Activated B cell treated with CpG ODN at 0.5 μM for 24 hours (primary cell): ENCODE data around the gene TM9SF4. TPM values are rescaled to one million over a fixed set of nuclear protein-coding genes. Genes with fewer than 3 reads are reported as not detected.

ENCODE experiments used
- ATAC-seq: fragments of 200-7000 bp; cut with Tn5 transposase; one replicate; pipeline ENCODE4 v1.10.0; 2021; ENCODE audit warnings: low read depth, mild to moderate bottlenecking, moderate library complexity
- CTCF ChIA-PET: fragments of 350-600 bp; sonication (Branson Sonifier 250); formaldehyde crosslinking; loops from one replicate; lab custom pipeline; 2021; ENCODE audit warnings: antibody characterized with exemption; lab: Charles Lee
- POLR2A ChIA-PET: fragments of 350-600 bp; sonication (Branson Sonifier 250); formaldehyde crosslinking; loops from one replicate; lab custom pipeline; 2021; ENCODE audit warnings: antibody characterized with exemption; lab: Charles Lee
- DNase-seq: peaks from one replicate; pipeline ENCODE4 v3.0.0; 2022
- H3K27ac Mint-ChIP-seq: one replicate; pipeline ENCODE4 v1.8.0; 2020; ENCODE audit warnings: mixed read lengths
- H3K27me3 Mint-ChIP-seq: one replicate; pipeline ENCODE4 v1.8.0; 2021; ENCODE audit warnings: mixed read lengths
- H3K36me3 Mint-ChIP-seq: one replicate; pipeline ENCODE4 v1.8.0; 2021; ENCODE audit warnings: low read depth, mixed read lengths
- H3K4me1 Mint-ChIP-seq: one replicate; pipeline ENCODE4 v1.8.0; 2021; ENCODE audit warnings: mixed read lengths
- H3K4me3 Mint-ChIP-seq: one replicate; pipeline ENCODE4 v1.8.0; 2020; ENCODE audit warnings: mild to moderate bottlenecking, mixed read lengths
- H3K9me3 Mint-ChIP-seq: one replicate; pipeline ENCODE4 v1.8.0; 2020; ENCODE audit warnings: mixed read lengths
- CTCF ChIP-seq: fragments of 200-600 bp; IDR thresholded peaks from one replicate; pipeline ENCODE4 v1.8.0; 2022; ENCODE audit warnings: antibody characterized with exemption, mild to moderate bottlenecking
- intact Hi-C: fragments of 100-400 bp; cut with micrococcal nuclease; formaldehyde crosslinking; loops from one replicate; pipeline ENCODE4 v1.15.1; 2024
- total RNA-seq: library from RNA; stranded (reverse); gene quantifications from 2 replicates; pipeline ENCODE4 v1.2.3, GENCODE V29; 2022

The TM9SF4 gene
- total RNA-seq, 1 donor from 2014 or later, result 48.1 TPM

- CTCF ChIA-PET, result no interaction called here
- H3K36me3 Mint-ChIP-seq, result peaks cover 29% of the 10 kb centered on the region
- H3K27me3 Mint-ChIP-seq, result no peaks in the 10 kb centered on the region
- intact Hi-C loops, result no loop called here
- no peaks in the 10 kb centered on the region for H3K9me3 Mint-ChIP-seq
- DNase-seq, result no peak
- H3K4me1 Mint-ChIP-seq, result peaks cover 24% of the 10 kb centered on the region
- ATAC-seq, result no peak
- no peak for TF ChIP-seq CTCF
- H3K4me3 Mint-ChIP-seq, result no peak overlapping the region
- POLR2A ChIA-PET, result no interaction called here
- no peak overlapping the region for H3K27ac Mint-ChIP-seq
Measured at GRCh38 chr20:32129863-32130262, 20.3 kb downstream of the TM9SF4 start.

GRCh38 chr20:32130352-32130751 is 20.8 kb downstream of the TM9SF4 start:
- ATAC-seq (no peak), DNase-seq (no peak)
- H3K9me3 Mint-ChIP-seq, result no peaks in the 10 kb centered on the region
- TF ChIP-seq CTCF, result no peak
- intact Hi-C loops, result no loop called here
- H3K4me1 Mint-ChIP-seq, result peaks cover 20% of the 10 kb centered on the region
- peaks cover 28% of the 10 kb centered on the region for H3K36me3 Mint-ChIP-seq
- H3K4me3 Mint-ChIP-seq, result no peak overlapping the region
- H3K27ac Mint-ChIP-seq, result no peak overlapping the region
- no peaks in the 10 kb centered on the region for H3K27me3 Mint-ChIP-seq
- ChIA-PET POLR2A (no interaction called here), CTCF (no interaction called here)

GRCh38 chr20:32130965-32131364 is 21.5 kb downstream of the TM9SF4 start:
- H3K27me3 Mint-ChIP-seq, result no peaks in the 10 kb centered on the region
- peaks cover 18% of the 10 kb centered on the region for H3K4me1 Mint-ChIP-seq
- H3K36me3 Mint-ChIP-seq, result peaks cover 32% of the 10 kb centered on the region
- H3K9me3 Mint-ChIP-seq, result no peaks in the 10 kb centered on the region
- no peak overlapping the region for H3K4me3 Mint-ChIP-seq
- ChIA-PET CTCF (no interaction called here), POLR2A (no interaction called here)
- DNase-seq (no peak), ATAC-seq (no peak)
- intact Hi-C loops, result no loop called here
- H3K27ac Mint-ChIP-seq, result no peak overlapping the region
- TF ChIP-seq CTCF, result no peak

GRCh38 chr20:32132911-32133549 is 23.5 kb downstream of the TM9SF4 start:
- no peaks in the 10 kb centered on the region for H3K27me3 Mint-ChIP-seq
- peaks cover 48% of the 10 kb centered on the region for H3K36me3 Mint-ChIP-seq
- H3K4me1 Mint-ChIP-seq, result peaks cover 16% of the 10 kb centered on the region
- CTCF ChIA-PET, result no interaction called here
- no peaks in the 10 kb centered on the region for H3K9me3 Mint-ChIP-seq
- TF ChIP-seq CTCF, result no peak
- POLR2A ChIA-PET, result interaction anchor here (0.7 kb wide), 2 partner anchors 90 to 368 kb away, joined by 3 to 7 read pairs; no protein-coding TSS in a partner anchor
- DNase-seq, result no peak
- intact Hi-C loops, result no loop called here
- ATAC-seq, result no peak
- H3K27ac Mint-ChIP-seq, result no peak overlapping the region
- no peak overlapping the region for H3K4me3 Mint-ChIP-seq

GRCh38 chr20:32134026-32134425 is 24.5 kb downstream of the TM9SF4 start:
- intact Hi-C loops, result no loop called here
- ATAC-seq (no peak), DNase-seq (no peak)
- Mint-ChIP-seq H3K4me3 (no peak overlapping the region), H3K27ac (no peak overlapping the region), H3K36me3 (peaks cover 56% of the 10 kb centered on the region), H3K4me1 (peaks cover 16% of the 10 kb centered on the region), H3K27me3 (no peaks in the 10 kb centered on the region), H3K9me3 (no peaks in the 10 kb centered on the region)
- CTCF ChIA-PET, result interaction anchor here (0.7 kb wide), 1 partner anchor 18 kb away, joined by 3 read pairs; no protein-coding TSS in a partner anchor
- POLR2A ChIA-PET, result interaction anchor here (0.6 to 0.7 kb wide), 2 partner anchors 91 to 140 kb away, joined by 3 to 7 read pairs; no protein-coding TSS in a partner anchor
- TF ChIP-seq CTCF, result no peak
